AG20443 (cell line): ENCODE results near the gene ZSWIM1.
"Not testable (repeated sequence)": the region's sequence is repeated elsewhere in the genome, so short reads cannot be mapped to it uniquely, and the experiment has no call there.

Experiments
- DNase-seq: peaks from one replicate; pipeline ENCODE4 v3.0.0; 2012; ENCODE audit warnings: low spot score, mixed read lengths

Gene ZSWIM1

DNA sequence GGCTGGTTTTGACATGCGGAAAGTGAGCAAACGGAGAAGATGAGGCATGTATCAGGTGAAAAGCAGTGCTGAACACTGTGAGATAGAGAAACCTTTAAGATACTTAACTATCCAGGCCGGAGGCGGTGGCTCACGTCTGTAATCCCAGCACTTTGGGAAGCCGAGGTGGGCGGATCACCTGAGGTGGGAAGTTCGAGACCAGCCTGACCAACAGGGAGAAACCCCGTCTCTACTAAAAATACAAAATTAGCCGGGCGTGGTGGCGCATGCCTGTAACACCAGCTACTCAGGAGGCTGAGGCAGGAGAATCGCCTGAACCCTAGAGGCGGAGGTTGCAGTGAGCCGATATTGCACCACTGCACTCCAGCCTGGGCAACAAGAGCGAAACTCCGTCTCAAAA lies 50.7 kb downstream of the ZSWIM1 start:
- not testable (repeated sequence) for DNase-seq

DNA sequence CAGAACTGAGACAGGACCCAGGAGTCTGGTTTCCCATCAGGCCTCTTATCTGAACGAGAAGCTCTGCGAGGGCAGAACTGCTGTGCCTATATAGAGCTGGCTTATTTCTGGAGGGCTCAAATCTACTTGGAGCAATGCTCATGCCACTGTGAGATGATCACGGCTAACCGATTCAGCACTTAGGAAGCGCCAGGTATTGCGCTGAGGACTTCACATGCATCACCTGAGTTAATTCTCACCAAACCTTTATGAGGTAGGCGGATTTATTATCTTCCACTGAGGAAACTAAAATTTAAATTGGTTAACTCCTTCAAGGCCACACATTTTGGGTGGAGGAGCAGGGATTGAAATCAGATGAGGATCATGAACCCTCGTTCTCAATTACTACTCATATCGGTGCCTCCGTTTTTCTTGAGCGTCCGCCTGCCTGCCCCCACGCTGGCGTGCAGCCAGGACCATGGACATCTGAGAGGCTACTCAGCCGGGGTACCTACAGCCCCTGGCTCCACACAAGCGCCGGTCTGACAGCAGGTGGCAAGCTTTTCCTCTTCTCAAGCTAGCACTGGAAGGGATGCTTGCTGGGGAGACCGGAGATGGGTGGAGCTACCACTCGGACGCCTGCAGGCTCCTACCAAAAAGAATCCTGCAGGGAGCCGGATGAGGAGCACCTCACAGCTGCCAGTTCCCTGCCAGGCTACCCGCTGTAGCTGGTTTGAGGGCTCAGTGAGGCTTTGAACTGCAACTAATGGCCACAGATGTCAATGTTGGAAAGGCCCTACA lies 52.4 kb downstream of the ZSWIM1 start:
- peak; percentile 76 for DNase-seq

DNA sequence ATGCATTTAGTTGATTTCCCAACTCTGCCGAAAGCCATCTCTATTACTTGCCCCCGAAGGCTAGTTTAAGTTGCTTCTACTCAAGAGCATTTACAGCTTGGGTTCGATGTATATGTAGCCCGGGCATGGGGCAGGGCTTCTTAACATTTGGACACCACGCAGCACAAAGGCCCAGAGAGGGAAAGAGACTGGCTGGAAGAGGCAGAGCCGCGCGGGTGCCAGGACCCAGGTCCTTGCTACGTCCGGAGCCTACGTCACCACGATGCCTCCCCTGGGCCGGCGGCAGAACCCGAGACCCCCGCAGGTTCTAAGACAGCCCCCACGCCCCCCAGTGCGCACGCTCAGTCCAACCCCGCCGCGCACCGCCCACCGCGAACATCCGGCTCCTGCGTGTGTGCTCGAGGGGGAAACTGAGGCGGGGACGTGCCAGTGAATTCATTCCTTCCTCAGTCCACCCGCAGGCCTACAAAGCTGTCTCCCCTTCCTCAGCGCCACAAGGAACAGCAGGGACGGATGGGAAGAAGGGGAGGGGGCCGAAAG lies 53.1 kb downstream of the ZSWIM1 start:
- DNase-seq: peak; percentile 44
